GM18499 (cell line): ENCODE results near the gene FANCC.

Experiments used
- ATAC-seq: cut with Tn5 transposase; IDR thresholded peaks from one replicate; pipeline ENCODE4 v1.9.1; 2021; ENCODE audit warnings: moderate number of reproducible peaks; ENCODE audit not compliant: insufficient read depth, unreplicated experiment

FANCC gene

DNA sequence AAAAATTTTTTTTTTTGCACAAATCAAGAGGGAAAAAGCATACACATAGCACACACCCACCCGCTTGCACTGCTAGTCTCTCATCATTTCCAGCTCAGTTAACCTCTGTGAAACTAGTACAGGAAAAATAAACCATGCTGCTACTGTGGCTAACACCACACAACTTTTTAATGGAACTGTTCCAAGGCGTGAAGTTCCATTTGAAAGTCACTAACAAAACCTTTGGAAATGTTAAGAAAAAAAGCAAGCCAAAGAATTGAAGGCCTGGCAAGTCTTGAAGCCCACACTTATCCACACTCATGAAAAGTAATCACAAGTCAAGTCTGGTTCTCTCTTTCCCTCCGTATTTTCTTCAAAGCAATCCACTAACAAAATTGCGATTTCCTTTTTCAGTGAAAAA lies 116.3 kb downstream of the FANCC start:
- ATAC-seq: no peak

DNA sequence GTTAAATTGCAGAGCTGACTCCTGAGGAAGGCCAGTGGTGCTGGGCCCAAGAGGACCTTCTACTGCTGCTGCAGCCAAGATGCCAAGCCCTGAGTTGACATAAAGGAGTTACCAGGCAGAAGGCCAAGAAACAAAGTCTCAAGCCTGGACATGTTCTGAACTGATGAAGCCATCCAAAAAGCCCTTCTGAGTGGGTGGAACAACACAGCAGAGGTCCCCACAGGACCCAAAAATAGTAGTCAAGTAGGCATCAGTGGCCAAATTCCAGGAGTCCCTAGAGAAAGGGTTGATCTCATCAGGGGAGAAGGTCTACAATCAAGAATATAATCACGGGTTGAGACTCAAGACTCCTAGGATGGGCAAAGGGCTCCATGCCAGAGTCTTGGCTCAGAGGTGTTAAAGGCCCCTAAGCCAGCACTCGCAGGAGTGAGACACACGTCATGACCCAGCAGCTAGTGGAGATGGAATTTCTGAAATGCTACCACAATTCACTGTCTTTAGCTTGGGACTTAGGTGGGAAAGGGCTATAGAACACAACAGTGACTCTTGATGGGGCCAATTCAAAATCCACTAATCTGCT lies 119.7 kb downstream of the FANCC start:
- no peak for ATAC-seq

DNA sequence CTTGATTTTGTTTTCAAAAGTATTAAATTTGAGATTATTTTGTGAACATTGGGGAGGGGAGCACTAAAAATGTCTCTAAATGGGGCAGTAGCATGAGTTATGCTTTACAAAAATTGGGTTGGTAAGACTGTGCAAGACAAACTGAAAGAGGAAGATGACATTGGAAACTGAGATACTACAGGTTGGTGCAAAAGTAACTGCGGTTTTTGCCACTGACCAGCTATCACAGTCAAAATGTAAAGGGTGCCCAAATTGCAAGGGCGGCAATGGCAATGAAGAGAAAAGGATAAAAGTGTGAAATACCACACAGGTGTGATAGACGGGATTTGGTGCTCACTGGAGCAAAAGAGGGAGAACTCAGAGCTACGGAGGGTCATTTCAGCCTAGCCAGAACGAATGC lies 124.0 kb downstream of the FANCC start:
- no peak for ATAC-seq

DNA sequence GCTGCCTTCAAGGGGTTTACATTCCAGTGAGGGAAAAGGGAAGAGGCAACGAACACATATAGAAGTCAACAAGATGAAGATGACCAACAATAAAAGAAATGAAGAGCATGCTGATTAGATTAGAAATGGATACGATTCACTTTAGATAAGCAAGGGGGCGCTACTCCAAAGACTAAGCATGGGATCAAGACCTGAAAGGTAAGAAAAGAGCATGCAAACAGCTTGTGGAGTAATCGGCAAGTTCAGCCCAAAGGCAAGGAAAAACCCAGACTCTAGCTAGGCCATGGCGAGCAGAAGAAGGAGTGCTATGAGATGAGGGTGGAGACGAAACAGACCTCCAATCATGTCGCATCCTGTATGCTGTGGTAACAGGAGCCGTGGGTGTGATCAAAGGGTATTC lies 124.4 kb downstream of the FANCC start:
- ATAC-seq: no peak

DNA sequence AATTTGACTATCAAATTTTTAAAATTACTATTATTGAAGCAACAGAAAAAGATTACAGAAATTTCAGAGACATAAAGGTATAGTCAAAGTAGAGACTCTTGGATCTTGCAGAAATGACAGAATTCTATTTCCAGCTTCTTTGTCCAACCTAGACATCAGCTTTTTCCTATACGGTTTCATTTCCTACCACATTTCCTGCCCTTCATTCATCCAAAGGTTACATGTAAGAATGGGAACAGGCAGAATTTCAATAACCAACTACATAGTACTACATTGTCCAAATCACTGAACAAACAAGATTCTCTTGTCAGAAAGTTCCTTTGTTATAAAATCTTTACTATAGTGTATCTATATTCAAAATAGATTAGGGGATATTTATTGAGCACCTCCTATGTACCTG lies 124.9 kb downstream of the FANCC start:
- no peak for ATAC-seq

DNA sequence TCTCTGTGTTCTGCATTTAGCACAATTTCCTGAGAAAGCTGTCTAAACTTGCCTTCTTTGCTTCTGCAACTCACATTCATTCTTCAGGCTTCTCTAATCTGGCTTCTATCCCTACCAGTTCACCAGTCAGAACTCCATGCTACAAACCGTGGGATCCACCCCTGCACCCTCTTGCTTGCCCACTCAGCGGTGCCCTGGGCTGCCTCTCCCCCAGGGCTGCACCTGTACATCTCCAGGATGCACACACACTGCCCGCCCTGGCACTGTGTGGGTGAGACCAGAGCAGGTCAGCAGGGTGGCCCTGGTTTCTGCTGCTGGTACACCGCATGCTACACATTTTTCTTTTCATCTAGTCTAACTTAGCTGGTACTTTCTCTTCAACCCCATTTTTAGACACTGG lies 127.1 kb downstream of the FANCC start:
- ATAC-seq: no peak

DNA sequence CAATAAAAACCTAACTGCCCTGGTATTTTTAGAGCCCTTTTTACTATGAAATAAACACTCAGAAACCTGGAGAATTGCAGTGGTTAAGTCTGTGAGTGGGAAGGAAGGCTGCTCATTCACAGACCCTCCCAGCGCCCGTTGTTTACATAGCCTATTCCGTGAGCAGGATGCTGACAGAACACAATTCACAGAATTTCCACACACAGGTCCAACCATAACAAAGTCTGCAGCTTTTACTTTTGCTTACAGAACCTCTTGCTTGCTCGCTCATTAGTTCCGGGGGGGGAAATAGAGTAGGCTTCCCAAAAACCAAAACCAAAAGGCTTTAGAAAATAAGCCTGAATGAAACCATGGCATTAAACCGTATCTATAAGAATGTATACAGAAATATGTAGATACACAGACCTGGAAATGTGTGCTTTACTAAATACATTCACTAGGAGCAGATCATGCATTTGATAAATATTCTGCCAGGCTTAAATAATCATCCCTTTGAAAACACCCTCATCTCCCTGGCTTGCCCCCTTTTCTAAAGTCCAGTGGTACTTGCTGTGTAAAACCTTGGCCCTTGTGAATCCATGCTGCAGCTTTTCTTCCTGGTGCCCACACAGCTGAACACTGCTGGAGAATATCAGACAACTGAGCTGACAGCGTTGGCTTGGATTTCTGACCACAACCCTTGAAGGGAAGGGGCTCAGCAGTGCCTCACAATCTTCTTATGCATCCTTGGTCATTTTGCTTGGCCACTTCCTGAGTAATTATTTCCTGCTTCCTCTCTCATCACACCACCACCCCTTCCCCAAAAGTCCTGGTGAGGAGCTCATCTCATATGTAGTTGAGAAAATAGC lies 128.0 kb downstream of the FANCC start:
- ATAC-seq: no peak

DNA sequence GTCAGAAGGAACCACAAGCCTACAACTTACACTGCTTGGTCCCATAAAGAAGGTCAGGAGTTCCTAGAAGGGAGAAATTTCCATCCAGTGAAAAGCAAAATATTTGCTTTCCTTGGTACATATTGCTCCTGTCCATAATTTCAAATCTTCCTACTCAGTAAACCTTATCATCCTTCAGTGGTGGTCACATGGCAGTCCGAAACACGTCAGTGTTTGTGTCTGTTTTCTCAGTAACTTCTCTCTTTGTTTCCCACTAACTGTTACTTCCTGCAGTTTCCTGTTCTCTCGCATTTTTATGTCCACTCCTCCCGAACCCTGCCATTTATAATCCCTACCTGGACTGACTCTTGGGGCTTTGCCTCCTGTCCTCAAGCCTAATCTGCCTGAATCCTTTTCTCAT lies 129.1 kb downstream of the FANCC start:
- ATAC-seq: no peak

DNA sequence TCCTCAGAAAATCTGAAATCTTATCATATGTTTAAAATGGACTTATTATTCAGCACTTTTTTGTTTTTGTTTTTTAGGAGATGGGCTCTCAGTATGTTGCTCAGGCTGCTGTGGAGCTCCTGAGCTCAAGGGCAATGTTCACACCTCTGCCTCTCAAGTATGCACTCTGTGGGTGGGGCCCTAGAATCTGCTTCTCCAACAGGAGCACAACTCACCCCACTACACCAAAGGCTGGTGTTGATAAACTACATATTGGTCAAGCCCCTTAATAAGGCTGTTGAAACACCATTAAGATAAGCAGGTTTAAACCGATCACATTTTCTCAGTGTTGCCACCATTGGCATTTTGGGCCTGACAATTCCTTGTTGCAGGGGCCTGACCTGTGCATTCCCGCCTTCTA lies 131.6 kb downstream of the FANCC start:
- ATAC-seq: no peak

DNA sequence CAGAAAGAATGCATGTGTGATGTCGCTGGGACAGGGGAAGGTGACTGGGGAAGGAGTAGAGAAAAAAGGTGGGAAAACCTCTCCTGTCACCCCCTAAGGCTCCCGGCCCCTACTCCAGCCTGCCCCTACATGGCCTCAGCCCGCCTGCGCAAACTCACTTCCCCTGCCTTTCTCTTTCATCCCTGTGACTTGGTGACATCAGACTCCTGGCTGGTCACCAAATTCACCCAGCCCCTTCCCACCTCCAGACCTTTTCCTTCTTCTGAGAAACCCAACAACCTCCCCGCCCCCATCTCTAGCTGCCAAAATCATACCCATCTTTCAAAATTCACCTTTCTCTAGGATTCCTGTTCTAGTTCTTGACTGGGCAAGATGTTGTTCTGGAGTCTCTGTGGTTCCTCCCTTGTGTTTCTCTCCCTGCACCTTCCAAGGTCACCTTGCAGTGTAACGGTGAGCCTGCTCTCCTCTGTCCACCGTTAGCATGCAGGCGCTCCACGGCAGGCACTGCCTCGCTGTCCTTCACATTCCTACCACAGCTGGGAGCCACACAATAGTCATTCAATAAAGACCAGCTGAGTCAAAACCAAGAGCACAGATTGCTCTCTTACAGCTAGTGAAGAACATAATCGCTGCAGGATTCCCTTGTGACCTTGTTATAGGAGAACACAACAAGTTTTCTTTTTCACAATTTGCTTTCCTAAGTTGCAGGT lies 134.5 kb downstream of the FANCC start:
- no peak for ATAC-seq

DNA sequence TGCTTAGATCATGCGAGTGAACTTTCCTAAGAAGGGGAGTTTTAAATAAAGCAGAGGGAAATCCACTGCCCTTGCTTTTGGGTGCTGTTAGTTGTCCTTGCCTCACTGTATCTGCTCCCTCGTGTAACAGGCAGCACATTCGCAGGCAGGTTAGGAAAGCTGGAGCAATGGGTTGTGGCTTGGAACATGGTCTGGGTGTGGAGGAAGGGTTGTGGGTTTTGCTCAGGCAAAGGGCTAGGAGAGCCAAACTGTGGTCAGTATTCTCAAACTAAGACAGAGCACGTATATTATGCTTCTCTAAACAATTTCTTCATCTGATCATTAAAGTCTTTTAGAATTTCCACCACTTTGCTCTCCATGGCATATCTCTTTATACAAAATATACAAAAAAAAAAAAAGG lies 135.7 kb downstream of the FANCC start:
- no peak for ATAC-seq

DNA sequence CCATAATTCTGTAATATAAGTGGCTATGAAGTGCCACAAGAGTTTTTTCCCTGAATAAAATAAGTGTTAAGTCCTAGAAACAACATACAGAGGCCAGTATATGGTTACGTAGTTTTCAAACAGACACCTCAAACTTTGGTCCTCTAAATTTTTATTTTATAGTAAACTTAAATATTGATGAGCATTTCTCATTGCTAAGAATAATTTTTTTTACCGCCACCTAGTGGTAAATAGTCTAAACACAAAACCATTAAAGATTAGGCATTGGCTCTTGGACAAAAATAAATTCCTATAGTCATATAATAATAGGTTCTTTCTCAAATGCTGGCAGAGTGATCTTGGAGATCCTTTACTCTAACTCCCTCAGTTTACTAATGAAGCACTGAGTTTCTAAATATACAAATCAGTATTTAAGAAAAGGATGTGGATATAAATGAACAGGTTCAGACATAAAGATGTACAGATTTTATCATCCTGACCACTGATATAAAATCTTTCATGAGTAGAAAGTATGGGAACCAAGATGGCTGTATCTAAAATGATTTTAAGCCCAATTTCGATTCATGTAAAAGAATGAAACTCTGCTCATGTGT lies 136.2 kb downstream of the FANCC start:
- no peak for ATAC-seq

DNA sequence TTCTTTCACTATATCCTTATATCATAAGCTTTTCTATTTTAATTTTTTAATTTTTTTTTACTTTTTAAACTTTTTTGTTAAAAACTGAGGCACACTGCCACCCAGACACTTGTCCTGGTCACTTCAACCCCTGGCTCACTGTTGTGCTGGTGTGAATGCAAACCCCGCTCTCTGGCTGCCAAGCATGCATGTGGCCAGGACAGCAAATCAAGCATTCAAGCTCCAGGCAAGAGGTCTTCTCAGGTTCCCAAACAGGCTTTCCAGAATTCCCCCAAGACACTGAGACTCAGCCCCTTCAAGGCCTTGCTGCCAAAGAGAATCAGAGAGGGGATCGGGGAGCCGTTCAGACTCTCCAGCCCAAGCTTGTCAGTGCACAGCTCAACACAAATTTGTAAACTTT lies 139.9 kb downstream of the FANCC start:
- no peak for ATAC-seq

DNA sequence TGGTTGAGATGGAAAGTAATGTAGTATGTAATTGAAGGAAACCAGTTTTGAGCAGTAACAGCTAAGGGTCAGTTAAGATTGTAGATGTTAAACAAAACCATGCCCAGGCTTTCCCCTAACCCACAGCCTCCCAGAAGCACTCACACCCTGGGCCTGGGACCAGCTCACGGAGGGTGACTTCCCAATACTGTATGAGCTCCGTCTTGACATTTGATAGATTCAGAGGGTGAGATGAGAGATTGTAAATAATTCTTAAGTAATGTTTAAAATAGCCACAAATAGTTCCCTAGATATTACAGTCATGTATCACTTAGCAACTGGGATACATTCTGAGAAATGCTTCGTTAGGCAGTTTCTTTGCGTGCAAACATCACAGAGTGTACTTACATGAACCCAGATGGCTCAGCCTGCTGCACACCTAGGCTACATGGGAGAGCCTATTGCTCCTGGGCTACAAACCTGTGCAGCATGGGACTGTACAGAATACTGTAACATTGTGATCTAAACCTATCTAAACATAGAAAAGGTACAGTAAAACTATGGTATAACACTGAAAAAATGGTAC lies 140.7 kb downstream of the FANCC start:
- ATAC-seq: no peak

DNA sequence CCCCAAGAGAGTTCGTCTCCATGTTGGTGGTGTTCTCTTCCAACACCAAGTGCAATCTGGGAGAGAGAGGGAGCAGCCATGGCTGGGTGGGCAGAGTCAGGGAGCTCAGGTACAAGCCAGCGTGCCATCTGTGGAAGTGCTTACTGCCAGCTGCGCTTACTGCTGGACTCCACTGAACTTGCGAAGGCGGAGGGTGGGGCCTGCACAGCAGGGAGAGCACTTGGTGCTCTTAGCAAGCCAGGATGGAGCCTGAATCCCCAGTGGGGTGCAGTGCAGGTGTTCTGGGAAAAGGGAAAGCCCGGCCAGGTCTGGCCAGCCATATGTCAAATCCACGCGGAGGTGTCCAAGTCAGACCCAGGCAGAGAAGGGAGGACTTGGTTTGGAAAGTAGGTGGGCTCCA lies 142.0 kb downstream of the FANCC start:
- ATAC-seq: no peak

DNA sequence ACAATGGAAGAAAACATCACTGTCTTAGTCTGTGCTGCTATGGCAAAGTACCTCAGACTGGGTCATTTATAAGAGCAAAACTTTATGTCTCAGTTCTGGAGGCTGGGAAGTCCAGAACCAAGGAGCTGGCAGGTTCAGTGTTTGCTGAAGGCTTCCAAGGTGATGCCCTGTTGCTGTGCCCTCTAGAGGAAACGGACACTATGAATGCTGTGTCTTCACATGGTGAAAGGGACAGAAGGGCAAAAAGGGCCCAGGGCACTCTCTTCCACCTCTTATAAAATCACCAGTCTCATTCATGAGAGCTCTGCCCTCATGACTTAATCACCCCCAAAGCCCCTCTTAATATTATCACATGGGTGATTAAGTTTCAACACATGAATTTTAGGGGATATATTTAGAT lies 143.5 kb downstream of the FANCC start:
- ATAC-seq: no peak

DNA sequence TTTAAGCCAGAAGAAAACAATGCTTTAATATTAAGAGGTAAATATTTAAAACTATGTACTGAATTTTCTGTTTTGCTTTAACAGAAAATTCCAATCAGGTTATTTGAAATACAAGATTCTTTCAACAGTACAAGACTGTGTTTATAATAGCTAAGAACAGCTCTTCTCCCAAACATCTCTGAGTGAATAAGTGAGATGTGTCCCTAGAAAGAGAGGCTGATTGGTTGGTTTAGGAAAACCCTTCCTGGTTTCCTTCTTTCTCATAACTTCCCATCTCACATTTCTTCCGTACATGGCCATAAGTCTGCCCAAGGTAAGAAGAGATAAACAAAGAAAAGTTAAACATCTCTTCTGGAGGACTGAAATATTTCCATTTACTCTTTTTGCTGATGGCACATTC lies 145.9 kb downstream of the FANCC start:
- no peak for ATAC-seq

DNA sequence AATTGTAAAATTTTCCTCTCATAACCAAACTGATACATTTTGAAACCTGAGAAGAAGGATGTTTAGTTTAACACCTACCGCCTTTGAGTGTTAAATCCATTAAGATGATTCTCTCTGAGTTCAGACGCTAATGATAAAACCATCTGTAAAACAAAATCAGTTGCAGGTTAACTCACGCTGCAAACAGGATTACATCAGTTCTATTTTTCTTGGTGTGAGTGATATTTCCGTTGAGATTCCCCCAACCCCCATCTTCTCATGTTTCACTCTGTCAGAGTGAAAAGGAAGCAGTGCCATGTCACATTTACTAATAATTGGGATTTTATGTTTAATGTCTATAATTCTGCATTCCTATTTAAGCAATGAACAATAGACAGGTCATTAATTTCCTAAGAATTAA lies 146.5 kb downstream of the FANCC start:
- no peak for ATAC-seq

DNA sequence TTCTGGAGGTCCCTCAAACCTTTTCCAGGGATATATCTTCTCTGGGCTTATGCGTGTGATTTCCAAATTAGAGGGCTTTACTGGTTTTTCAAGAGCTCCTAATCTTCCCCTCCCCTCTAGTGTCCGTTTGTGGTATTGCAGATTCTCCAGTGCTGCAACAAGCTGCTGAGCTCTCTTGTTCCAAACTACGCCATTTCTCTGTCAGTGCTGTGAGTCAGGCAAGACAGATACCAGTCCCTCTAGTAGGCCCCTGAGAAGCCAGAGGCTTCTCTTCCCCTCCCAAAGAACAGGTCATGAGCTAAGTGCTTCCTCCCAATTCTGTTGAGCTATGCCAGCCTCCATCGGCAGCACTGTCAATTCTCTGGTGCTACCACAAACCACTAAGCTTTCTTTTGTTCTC lies 149.5 kb downstream of the FANCC start:
- no peak for ATAC-seq

DNA sequence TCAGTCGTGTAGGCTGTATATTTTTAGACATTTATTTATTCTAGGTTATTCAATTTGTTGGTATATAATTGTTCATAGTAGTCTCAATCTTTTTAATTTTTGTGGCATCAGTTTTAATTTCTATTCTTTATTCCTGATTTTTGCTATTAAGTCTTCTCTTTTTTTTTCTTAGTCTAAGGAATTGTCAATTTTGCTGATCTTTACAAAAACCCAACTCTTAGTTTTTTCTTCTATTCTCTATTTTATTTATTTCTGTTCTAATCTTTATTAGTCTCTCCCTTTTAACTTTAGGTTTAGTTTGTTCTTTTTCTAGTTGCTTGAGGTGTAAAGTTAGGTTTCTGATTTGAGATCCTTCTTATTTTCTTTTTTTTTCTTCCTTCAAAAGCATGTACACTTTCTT lies 152.5 kb downstream of the FANCC start:
- no peak for ATAC-seq
